Stimulated activated CD4-positive, alpha-beta T cell treated with anti-CD3 and anti-CD28 coated beads, Interleukin-1b, Interleukin-23, amount 100 ng/mL, for 48 hours (primary cell): ENCODE data around the gene REEP6.
"Not testable (repeated sequence)": the region's sequence is repeated elsewhere in the genome, so short reads cannot be mapped to it uniquely, and the experiment has no call there.

ENCODE experiments used
- DNase-seq: peaks from one replicate; pipeline ENCODE4 v3.0.0-alpha.2; 2020

Gene REEP6

GRCh38 chr19:1509602-1510441 lies 18.8 kb downstream of the REEP6 start:
- DNase-seq: no peak

DNA sequence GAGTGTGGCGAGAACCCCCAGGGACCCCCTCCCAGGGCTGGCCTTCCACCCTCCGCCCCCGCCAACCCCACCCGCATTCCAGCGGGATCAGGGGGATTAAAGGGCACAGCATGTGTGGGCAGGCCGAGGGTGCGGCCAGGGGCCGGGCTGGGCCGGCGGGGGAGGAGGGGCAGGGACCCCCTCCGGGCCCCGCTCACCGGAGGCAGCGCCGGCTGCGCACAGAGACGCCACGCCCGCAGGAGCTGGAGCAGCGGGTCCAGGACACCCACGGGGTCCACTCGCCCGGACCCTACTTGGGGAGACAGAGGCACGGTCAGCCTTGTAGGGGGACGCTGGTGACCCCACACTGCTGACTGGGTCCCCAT lies 19.4 kb downstream of the REEP6 start:
- DNase-seq: no peak

GRCh38 chr19:1510807-1511206 lies 19.8 kb downstream of the REEP6 start:
- DNase-seq: no peak

GRCh38 chr19:1511318-1512317 lies 20.6 kb downstream of the REEP6 start:
- no peak for DNase-seq

GRCh38 chr19:1512671-1513498 lies 21.9 kb downstream of the REEP6 start, which contains the start of gene ADAMTSL5:
Gene ADAMTSL5, minus strand, starts transcription at chr19:1513019. Its CDS starts 2,076 bp downstream, at chr19:1510943.
- peak; percentile 72 for DNase-seq

GRCh38 chr19:1513499-1514294 lies 22.7 kb downstream of the REEP6 start:
- peak; percentile 77 for DNase-seq

DNA sequence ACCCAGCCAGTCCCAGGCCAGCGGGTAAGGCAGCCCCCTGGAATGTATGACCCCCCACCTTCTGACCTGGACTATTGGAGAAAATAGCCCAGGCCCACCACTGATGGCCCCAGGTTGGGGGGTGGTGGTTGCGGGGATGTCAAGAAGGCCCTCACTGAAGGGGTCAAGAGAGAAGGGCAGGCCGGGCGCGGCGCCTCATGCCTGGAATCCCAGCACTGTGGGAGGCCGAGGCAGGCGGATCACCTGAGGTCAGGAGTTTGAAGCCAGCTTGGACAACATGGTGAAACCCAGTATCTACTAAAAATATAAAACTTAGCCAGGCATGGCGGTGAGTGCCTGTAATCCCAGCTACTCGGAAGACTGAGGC lies 23.3 kb downstream of the REEP6 start:
- no peak for DNase-seq

GRCh38 chr19:1514986-1515721 lies 24.2 kb downstream of the REEP6 start:
- no peak for DNase-seq

- no peak for DNase-seq
Measured at GRCh38 chr19:1516395-1516753, 25.4 kb downstream of the REEP6 start.

DNA sequence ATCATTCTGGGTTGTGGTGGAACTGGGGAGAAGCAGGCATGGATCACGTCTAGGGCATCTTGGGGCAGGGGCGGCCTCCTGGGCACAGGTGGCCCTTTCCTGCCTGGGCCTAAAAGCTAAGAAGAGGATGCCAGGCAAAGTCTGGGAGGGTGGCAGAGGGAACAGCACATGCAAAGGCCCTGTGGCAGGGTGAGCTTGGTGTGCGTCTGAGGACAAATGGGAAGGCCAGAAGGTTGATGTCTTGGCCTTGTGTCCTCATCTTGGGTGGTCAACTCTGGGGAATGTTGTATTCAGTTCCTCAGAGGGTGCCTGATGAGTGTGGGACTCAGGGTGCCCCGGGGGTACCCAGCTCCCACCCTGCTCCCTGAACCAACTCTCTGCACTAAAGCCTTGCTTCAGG lies 27.5 kb downstream of the REEP6 start:
- no peak for DNase-seq

GRCh38 chr19:1519802-1520201 lies 28.8 kb downstream of the REEP6 start:
- DNase-seq: not testable (repeated sequence)

GRCh38 chr19:1520203-1520780 lies 29.3 kb downstream of the REEP6 start:
- DNase-seq: no peak

- DNase-seq: no peak
Measured at GRCh38 chr19:1521636-1522035, 30.7 kb downstream of the REEP6 start.

DNA sequence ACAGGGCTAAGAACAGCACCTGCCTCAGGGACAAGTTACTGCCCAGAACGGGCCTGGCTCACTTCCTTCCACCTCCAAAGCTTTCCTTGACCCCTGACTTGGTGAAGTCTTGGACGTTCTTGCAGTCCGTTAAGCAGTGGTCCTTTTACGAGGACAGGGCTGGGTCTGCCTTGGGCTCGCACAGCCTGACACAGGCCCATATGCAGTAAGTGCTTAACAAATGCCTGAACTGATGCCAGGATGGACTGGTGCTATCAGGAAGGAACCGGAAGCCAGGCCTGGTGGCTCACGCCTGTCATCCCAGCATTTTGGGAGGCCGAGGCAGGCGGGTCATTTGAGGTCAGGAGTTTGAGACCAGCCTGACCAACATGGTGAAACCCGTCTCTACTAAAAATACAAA lies 31.1 kb downstream of the REEP6 start:
- DNase-seq: no peak

GRCh38 chr19:1522838-1523237 lies 31.9 kb downstream of the REEP6 start:
- DNase-seq: no peak

- DNase-seq: no peak
Measured at GRCh38 chr19:1523412-1524286, 32.7 kb downstream of the REEP6 start, which contains the start of gene PLK5. Gene PLK5, plus strand, starts transcription at chr19:1524077. Its CDS starts 2,920 bp downstream, at chr19:1526997.

- DNase-seq: no peak
Measured at GRCh38 chr19:1524287-1524971, 33.4 kb downstream of the REEP6 start.

- DNase-seq: no peak
Measured at GRCh38 chr19:1524972-1525325, 34.0 kb downstream of the REEP6 start.

- no peak for DNase-seq
Measured at GRCh38 chr19:1525343-1525742, 34.4 kb downstream of the REEP6 start.
